ENCODE data around the gene RGPD8.
A peak's percentile ranks its signal among the peaks of the same experiment; 100 is the strongest.
"Not testable (repeated sequence)": the region's sequence is repeated elsewhere in the genome, so short reads cannot be mapped to it uniquely, and the experiment has no call there.

Gene RGPD8

DNA sequence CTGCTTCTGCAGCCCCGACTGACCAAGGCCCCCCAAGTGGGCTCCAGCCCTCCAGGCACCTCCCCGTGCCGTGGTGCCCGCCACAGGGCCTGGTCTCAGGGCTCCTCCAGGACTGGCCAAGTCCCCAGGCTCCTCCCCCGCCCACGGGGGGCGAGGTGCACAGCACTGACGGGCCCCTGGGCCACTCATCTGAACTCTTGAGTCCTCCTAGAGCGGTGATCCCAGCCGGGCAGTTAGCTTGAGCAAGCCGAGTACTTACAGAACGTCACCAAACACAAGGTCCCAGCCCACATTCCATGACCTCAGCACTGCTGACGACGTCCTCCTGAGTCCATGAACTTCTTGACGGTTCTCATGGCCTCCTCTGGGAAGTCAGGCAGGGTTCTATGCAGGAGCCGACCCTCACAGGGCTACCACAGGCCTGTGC lies 4.0 kb upstream of the RGPD8 start:
- not testable (repeated sequence) for H3K79me2 ChIP-seq (ENCODE audit: low read length); H3K9ac ChIP-seq (ENCODE audit: low read length); H3K4me3 ChIP-seq (ENCODE audit: low read length); H2AFZ ChIP-seq (ENCODE audit: low read depth, low read length); H3K4me2 ChIP-seq (ENCODE audit: low read length); H3K9me3 ChIP-seq (ENCODE audit: insufficient read depth, low read length); H3K27ac ChIP-seq (ENCODE audit: low read length); H3K36me3 ChIP-seq (replicated peaks; ENCODE audit: low read depth, low read length); H3K4me1 ChIP-seq (ENCODE audit: low read length); H4K20me1 ChIP-seq (ENCODE audit: insufficient read depth, low read length); H3K27me3 ChIP-seq (ENCODE audit: low read depth, low read length)

DNA sequence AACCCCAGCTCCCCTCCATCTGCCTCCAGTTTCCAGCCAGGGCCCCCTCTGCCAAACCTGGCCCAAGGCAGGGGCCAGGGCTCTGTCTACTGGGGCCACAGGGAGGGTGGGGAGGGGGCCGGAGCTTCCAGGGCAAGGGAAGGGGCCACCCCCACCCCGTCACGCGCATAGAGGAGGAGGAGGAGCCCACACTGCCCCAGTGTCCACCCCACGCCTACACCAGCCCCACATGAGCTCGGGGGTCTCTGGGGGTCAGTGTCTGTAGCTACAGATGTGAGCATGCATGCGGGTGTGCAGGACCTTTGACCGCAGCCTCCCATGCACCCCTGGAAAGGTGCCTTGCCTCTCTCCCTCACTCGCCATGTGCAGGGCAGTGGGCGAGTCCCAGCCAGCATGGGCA lies 3.5 kb upstream of the RGPD8 start:
- H3K27ac ChIP-seq (ENCODE audit: low read length); H4K20me1 ChIP-seq (ENCODE audit: insufficient read depth, low read length); H3K4me1 ChIP-seq (ENCODE audit: low read length); H3K79me2 ChIP-seq (ENCODE audit: low read length); H2AFZ ChIP-seq (ENCODE audit: low read depth, low read length); H3K4me2 ChIP-seq (ENCODE audit: low read length); H3K4me3 ChIP-seq (ENCODE audit: low read length); H3K27me3 ChIP-seq (ENCODE audit: low read depth, low read length); H3K9me3 ChIP-seq (ENCODE audit: insufficient read depth, low read length); H3K9ac ChIP-seq (ENCODE audit: low read length); H3K36me3 ChIP-seq (replicated peaks; ENCODE audit: low read depth, low read length): not testable (repeated sequence)

DNA sequence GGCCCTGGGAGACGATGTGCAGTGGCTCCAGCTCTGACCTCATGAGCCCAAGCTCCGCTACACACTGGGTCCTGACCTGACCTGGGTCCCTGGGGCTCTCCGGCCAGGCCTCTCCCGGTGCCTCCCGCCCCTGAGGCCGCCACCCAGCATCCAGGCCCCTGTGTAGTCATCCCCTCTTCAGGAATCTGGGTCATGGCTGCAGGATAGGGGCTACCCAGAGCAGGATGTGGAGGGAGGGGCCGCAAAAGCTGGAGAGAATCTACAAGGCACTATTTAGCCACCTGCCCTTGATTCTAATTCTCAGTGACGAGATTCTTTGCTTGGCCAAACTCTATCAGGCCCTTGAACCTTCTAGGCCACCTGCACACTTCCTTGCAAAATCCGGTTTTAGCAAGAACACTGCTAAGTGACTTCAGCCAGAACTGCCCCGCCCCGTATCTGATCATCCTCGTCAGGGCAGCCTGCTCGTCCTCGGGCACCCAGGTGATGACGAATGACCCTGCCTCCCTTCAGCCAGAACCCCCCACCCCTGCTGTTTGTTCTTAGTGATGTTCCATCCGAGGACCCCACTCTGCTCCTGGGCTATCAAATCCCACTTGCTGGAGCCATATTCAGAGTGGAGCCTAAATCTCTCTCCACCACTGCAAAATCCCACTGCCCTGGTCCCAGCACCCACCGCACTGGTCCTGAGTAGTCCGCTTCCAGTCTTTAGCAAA lies 2.4 kb upstream of the RGPD8 start:
- not testable (repeated sequence) for H4K20me1 ChIP-seq (ENCODE audit: insufficient read depth, low read length); H3K79me2 ChIP-seq (ENCODE audit: low read length); H3K4me3 ChIP-seq (ENCODE audit: low read length); H3K9me3 ChIP-seq (ENCODE audit: insufficient read depth, low read length); H3K4me1 ChIP-seq (ENCODE audit: low read length); H2AFZ ChIP-seq (ENCODE audit: low read depth, low read length); H3K27me3 ChIP-seq (ENCODE audit: low read depth, low read length); H3K9ac ChIP-seq (ENCODE audit: low read length); H3K27ac ChIP-seq (ENCODE audit: low read length); H3K4me2 ChIP-seq (ENCODE audit: low read length); H3K36me3 ChIP-seq (replicated peaks; ENCODE audit: low read depth, low read length)

DNA sequence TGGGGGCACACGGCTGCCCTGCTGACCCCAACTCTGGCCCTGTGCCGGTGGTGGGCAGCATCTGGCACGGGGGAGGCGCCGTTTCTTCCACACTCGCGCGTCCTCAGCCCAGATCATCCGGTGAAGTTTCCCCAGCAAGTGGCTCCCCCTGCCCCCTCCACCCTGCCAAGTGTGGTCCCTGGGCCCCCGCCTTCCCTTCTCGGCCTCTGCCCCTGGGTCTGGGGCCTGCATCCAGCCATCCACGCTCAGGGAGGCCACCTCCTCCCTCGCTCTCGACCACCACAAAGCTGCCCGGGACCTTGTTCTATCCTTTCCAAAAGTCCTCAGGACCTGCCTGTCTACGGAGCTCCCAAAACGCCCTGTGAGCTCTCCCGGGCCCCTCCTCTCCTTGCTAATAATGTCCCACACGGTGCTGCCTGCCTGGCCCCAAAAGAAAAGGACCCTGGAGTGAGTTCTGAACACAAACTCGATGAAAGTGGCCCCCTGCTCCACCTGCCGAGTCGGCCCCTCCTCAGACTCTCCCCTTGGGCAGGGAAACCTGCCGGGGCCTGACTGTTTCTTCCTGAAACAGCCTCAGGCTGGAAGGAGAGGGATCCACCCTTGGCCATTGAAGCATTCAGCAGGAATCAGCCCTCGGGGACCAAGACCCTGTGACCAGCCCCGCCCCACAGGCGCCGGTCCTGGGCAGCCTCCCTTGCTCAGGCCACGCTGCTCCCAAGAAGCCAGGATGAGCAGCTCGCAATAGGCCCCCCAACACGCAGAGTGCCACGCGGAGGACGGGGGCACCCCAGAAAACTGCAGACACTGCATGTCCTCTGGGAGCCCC lies 1.7 kb upstream of the RGPD8 start:
- H3K4me1 ChIP-seq (ENCODE audit: low read length); H3K9me3 ChIP-seq (ENCODE audit: insufficient read depth, low read length); H2AFZ ChIP-seq (ENCODE audit: low read depth, low read length); H3K9ac ChIP-seq (ENCODE audit: low read length); H3K36me3 ChIP-seq (replicated peaks; ENCODE audit: low read depth, low read length); H3K27ac ChIP-seq (ENCODE audit: low read length); H3K4me2 ChIP-seq (ENCODE audit: low read length); H3K4me3 ChIP-seq (ENCODE audit: low read length); H4K20me1 ChIP-seq (ENCODE audit: insufficient read depth, low read length); H3K27me3 ChIP-seq (ENCODE audit: low read depth, low read length); H3K79me2 ChIP-seq (ENCODE audit: low read length): not testable (repeated sequence)

DNA sequence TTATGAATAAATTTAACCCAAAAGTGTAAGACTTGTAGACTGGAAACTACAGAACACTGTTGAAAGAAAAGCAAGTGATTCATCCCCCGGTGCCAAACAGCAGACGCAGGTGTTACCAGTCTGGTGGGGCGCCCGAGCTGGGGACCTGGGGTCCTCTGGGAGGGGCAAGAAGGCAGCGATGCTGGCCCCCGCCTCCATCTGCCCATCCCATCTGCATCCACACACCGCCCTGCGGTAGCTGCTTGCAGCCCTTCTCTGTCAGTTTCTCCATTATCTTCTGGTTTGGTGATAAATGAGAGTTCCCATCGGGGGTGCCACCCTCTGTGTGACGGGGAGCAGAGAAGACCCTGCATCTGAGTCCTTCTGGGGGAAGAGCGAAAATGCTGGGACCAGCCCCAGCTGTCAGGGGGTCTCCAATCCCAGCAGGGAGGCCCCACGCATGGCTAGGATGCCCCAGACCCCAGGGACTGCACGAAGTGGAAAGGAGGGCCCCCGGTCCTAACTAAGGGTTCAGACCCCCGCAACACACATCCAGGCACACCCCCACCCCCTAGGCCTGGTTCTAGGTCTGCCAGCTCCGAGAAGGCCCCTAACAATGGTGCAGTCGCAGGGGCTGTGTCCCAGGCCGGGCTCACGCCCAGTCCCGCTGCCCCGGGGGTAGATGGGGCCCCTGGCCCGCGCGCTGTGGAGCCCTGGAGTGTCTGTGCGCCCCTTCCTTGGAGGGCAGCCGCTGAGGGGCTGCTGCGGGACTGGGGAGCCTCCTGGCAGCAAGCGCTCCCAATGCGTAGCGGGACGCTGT lies 686 bp upstream of the RGPD8 start:
- Histone ChIP-seq H3K4me3 (ENCODE audit: low read length) (no peak overlapping the region), H3K79me2 (ENCODE audit: low read length) (no peaks in the 10 kb centered on the region), H3K27ac (ENCODE audit: low read length) (no peak overlapping the region)

DNA sequence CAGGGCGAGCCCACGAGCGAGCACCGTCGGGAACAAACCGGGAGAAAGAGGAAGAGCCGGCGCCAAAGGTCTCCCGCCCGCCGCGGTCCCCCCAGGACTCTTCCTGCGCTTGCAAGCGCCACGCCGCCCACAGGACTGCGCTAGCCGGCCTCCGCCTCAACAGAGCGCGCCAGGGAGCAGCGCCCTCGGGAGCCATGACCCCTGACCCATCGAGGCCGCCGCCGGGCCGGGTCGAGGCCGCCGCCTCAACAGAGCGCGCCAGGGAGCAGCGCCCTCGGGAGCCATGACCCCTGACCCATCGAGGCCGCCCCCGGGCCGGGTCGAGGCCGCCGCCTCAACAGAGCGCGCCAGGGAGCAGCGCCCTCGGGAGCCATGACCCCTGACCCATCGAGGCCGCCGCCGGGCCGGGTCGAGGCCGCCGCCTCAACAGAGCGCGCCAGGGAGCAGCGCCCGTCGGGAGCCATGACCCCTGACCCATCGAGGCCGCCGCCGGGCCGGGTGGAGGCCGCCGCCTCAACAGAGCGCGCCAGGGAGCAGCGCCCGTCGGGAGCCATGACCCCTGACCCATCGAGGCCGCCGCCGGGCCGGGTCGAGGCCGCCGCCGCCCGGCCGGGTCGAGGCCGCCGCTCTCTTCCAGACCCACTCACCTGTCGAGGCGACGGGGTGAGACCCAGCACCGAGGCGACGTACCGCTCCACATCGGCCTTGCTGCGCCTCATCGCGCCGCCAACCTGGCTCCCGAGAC lies 538 bp downstream of the RGPD8 start:
- H3K4me2 ChIP-seq (ENCODE audit: low read length); H2AFZ ChIP-seq (ENCODE audit: low read depth, low read length); H3K27me3 ChIP-seq (ENCODE audit: low read depth, low read length); H3K27ac ChIP-seq (ENCODE audit: low read length); H3K9me3 ChIP-seq (ENCODE audit: insufficient read depth, low read length); H3K79me2 ChIP-seq (ENCODE audit: low read length); H4K20me1 ChIP-seq (ENCODE audit: insufficient read depth, low read length); H3K4me1 ChIP-seq (ENCODE audit: low read length); H3K36me3 ChIP-seq (replicated peaks; ENCODE audit: low read depth, low read length); H3K9ac ChIP-seq (ENCODE audit: low read length): not testable (repeated sequence)
- peak overlapping the region; percentile 33; the same call in 1 of the 2 replicates for H3K4me3 ChIP-seq (ENCODE audit: low read length)

More for the DNA sequence above, 686 bp upstream of the RGPD8 start:
- Histone ChIP-seq H3K9me3 (ENCODE audit: insufficient read depth, low read length) (no peaks in the 10 kb centered on the region), H3K4me1 (ENCODE audit: low read length) (no peaks in the 10 kb centered on the region), H3K9ac (ENCODE audit: low read length) (no peak overlapping the region), H3K36me3 (replicated peaks; ENCODE audit: low read depth, low read length) (no peaks in the 10 kb centered on the region), H4K20me1 (ENCODE audit: insufficient read depth, low read length) (no peaks in the 10 kb centered on the region), H3K27me3 (ENCODE audit: low read depth, low read length) (no peaks in the 10 kb centered on the region), H3K4me2 (ENCODE audit: low read length) (no peak overlapping the region), H2AFZ (ENCODE audit: low read depth, low read length) (no peak overlapping the region)
- no peak for TF ChIP-seq EZH2phosphoT487 (IDR thresholded peaks at IDR 0.05; ENCODE audit: low read depth)
- TF ChIP-seq, protein P1, sequence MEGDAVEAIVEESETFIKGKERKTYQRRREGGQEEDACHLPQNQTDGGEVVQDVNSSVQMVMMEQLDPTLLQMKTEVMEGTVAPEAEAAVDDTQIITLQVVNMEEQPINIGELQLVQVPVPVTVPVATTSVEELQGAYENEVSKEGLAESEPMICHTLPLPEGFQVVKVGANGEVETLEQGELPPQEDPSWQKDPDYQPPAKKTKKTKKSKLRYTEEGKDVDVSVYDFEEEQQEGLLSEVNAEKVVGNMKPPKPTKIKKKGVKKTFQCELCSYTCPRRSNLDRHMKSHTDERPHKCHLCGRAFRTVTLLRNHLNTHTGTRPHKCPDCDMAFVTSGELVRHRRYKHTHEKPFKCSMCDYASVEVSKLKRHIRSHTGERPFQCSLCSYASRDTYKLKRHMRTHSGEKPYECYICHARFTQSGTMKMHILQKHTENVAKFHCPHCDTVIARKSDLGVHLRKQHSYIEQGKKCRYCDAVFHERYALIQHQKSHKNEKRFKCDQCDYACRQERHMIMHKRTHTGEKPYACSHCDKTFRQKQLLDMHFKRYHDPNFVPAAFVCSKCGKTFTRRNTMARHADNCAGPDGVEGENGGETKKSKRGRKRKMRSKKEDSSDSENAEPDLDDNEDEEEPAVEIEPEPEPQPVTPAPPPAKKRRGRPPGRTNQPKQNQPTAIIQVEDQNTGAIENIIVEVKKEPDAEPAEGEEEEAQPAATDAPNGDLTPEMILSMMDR (IDR thresholded peaks at IDR 0.05; ENCODE audit: low read depth, low read length): no peak

DNA sequence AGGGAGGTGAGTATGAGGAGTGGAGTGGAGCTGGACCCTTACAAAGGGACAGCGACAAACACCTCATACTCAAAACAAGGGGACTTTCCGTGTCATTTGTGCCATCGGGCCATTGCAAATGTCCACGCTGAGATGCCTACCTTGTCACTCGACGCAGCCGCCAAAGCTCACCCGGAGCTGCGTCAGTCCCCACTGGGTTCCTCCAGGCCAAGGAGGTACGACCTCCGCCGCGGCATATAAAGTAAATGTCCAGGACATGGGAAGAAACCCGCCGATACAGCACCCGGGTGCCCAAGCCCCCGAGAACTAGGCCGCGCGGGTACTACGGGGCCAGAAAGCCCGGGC lies 1.1 kb downstream of the RGPD8 start:
- not testable (repeated sequence) for H3K4me1 ChIP-seq (ENCODE audit: low read length); H3K27me3 ChIP-seq (ENCODE audit: low read depth, low read length); H2AFZ ChIP-seq (ENCODE audit: low read depth, low read length); H4K20me1 ChIP-seq (ENCODE audit: insufficient read depth, low read length); H3K27ac ChIP-seq (ENCODE audit: low read length); H3K4me2 ChIP-seq (ENCODE audit: low read length); H3K9ac ChIP-seq (ENCODE audit: low read length); H3K4me3 ChIP-seq (ENCODE audit: low read length); H3K79me2 ChIP-seq (ENCODE audit: low read length); H3K36me3 ChIP-seq (replicated peaks; ENCODE audit: low read depth, low read length); H3K9me3 ChIP-seq (ENCODE audit: insufficient read depth, low read length)

Measured in OCI-LY3 (cell line).